Upper lobe of right lung (tissue), 1 donor: Measurements from ENCODE around the gene UEVLD. TPM values are rescaled to one million over a fixed set of nuclear protein-coding genes. Genes with fewer than 3 reads are reported as not detected.

Source experiments
- ATAC-seq: fragments of 200-7000 bp; cut with Tn5 transposase; one replicate; pipeline ENCODE4 v1.9.1; 2020; ENCODE audit warnings: mild to moderate bottlenecking, moderate library complexity
- DNase-seq: peaks from one replicate; pipeline ENCODE4 v3.0.0-alpha.2; 2020
- H3K27ac ChIP-seq: fragments of 200-600 bp; one replicate; pipeline ENCODE4 v1.8.0; 2022
- H3K27me3 ChIP-seq: fragments of 200-600 bp; one replicate; pipeline ENCODE4 v1.8.0; 2022; ENCODE audit warnings: mild to moderate bottlenecking
- H3K36me3 ChIP-seq: fragments of 200-600 bp; one replicate; pipeline ENCODE4 v1.8.0; 2022
- H3K4me1 ChIP-seq: fragments of 200-600 bp; one replicate; pipeline ENCODE4 v1.8.0; 2022
- H3K4me3 ChIP-seq: fragments of 200-600 bp; one replicate; pipeline ENCODE4 v1.8.0; 2022; ENCODE audit warnings: mild to moderate bottlenecking
- H3K9me3 ChIP-seq: fragments of 200-600 bp; one replicate; pipeline ENCODE4 v1.8.0; 2022
- CTCF ChIP-seq: fragments of 200-600 bp; IDR thresholded peaks from one replicate; pipeline ENCODE4 v1.8.0; 2022; ENCODE audit warnings: antibody characterized with exemption
- intact Hi-C: fragments of 100-400 bp; cut with DNase I; formaldehyde crosslinking; loops from one replicate; pipeline ENCODE4 v1.11.0; 2022
- total RNA-seq: library from RNA; stranded (reverse); fragmentation: NEBNext Ultra II Directional; extraction: Animal tissue kit (Norgen Biotek cat#: 25700); gene quantifications from one replicate; pipeline ENCODE4 v1.2.1, GENCODE V29; 2021
- donor health status: DM: no; HTN: yes; CAD: no; lungs with severe emphysema.

The UEVLD gene
- total RNA-seq, 1 donor from 2014 or later, result 24.0 TPM

DNA sequence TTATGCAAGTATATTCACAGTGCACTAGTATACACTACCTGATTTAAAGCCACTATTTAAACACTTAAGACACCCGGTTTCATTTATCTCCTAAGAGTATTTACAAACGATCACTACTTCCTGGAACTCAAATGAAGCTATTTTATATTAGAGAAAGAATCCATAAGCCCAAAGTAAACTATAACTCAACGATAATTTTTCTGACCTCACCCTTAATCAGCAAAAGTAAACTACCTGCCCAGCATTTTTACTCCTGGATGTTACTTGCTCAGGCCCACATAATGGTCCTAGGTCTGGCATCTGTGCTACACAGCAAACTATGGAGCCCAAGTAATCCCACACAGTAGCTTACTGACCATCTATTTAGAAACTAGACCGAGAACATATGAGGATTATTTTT lies 95.2 kb downstream of the UEVLD start:
- H3K4me1 ChIP-seq, result peaks cover 9% of the 10 kb centered on the region
- no peaks in the 10 kb centered on the region for H3K27me3 ChIP-seq
- no peak for DNase-seq
- intact Hi-C loops, result no loop called here
- H3K36me3 ChIP-seq, result peaks cover 53% of the 10 kb centered on the region
- no peak overlapping the region for H3K4me3 ChIP-seq
- H3K9me3 ChIP-seq, result no peaks in the 10 kb centered on the region
- ATAC-seq, result no peak
- no peak overlapping the region for H3K27ac ChIP-seq
- TF ChIP-seq CTCF, result no peak

DNA sequence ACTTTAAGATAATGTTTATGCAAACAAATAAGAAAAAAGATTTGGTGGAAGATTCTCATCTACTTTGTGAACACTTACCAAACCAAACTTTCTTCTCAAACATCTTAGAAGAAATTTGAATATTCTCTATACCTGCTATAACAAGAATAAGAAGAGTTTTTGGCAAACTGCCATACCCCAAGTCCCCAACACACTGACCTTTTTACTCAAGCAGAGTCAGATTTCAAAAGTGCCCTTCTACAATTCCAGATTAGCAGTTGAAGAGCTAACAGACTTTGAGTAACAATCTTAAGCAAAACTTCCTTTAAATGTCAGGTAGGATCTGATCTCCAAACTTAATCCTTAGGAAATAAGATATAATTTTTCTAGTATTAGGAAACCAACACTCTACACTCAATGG lies 95.6 kb downstream of the UEVLD start:
- intact Hi-C loops, result no loop called here
- Histone ChIP-seq H3K4me1 (peaks cover 9% of the 10 kb centered on the region), H3K36me3 (peaks cover 48% of the 10 kb centered on the region), H3K27me3 (no peaks in the 10 kb centered on the region), H3K27ac (no peak overlapping the region), H3K9me3 (no peaks in the 10 kb centered on the region), H3K4me3 (no peak overlapping the region)
- no peak for DNase-seq
- no peak for TF ChIP-seq CTCF
- no peak for ATAC-seq

GRCh38 chr11:18491924-18492323 lies 96.6 kb downstream of the UEVLD start:
- no peaks in the 10 kb centered on the region for H3K9me3 ChIP-seq
- H3K4me1 ChIP-seq, result peaks cover 9% of the 10 kb centered on the region
- no peak for ATAC-seq
- no peak overlapping the region for H3K27ac ChIP-seq
- no peak overlapping the region for H3K4me3 ChIP-seq
- DNase-seq, result no peak
- no peaks in the 10 kb centered on the region for H3K27me3 ChIP-seq
- intact Hi-C loops, result no loop called here
- TF ChIP-seq CTCF, result no peak
- peaks cover 43% of the 10 kb centered on the region for H3K36me3 ChIP-seq

DNA sequence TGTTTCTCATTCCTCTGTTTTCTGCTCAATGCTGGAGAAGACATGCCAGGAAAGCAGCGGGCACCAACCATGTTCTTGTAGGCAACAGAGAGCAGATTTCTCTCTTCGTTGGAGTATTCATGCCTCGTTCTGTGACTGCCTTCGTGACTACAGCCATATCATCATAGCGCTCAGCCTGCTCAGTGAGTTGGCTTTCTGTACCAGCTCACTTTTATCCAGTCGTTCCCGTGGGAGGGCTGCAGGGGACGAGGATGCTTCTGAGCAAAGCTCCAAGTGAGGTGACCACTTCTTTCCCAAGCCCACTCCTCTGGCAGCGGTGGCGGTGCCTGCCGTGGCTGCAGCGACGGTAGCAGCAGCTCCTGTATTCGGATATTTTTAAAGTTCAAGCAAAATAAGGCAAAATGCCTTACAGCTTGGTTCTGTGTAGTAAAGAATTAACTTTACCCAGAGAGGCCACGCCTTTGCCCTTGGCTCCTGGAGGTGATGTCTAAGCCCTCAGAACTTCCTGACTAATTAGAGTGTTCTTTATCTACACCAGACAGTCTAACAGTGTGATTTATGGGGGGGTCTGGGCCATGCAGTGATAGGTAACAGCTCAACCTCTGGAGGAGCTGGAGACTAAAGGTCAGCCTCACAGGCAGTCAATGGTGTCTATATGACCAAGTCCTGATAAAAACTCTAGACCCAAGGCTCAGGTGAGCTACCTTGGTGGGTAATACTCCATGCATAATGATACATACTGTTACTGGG lies 97.6 kb downstream of the UEVLD start:
- H3K27ac ChIP-seq, result no peak overlapping the region
- H3K36me3 ChIP-seq, result peaks cover 36% of the 10 kb centered on the region
- peak; percentile 12 for ATAC-seq
- H3K9me3 ChIP-seq, result no peaks in the 10 kb centered on the region
- no peak for TF ChIP-seq CTCF
- DNase-seq, result no peak
- H3K4me3 ChIP-seq, result no peak overlapping the region
- intact Hi-C loops, result no loop called here
- H3K27me3 ChIP-seq, result no peaks in the 10 kb centered on the region
- H3K4me1 ChIP-seq, result peaks cover 9% of the 10 kb centered on the region

DNA sequence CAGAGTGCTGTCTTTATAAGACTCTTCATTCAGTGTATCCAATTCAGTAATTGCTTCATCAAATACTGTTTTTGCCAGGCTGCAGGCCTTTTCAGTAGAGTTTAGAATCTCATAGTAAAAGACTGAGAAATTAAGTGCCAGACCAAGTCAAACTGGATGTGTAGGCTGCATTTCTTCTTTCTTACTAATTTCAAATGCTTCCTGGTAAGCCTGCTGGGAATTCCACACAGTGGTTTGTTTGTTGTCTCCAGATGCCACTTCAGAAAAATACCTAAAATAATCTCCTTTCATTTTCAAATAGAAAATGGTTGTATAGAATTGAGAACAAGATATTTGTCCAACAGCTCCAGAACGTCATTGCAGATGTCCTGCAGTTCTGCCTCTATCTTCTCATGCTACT lies 98.2 kb downstream of the UEVLD start:
- DNase-seq, result no peak
- intact Hi-C loops, result no loop called here
- Histone ChIP-seq H3K4me1 (peaks cover 9% of the 10 kb centered on the region), H3K36me3 (peaks cover 37% of the 10 kb centered on the region), H3K27me3 (no peaks in the 10 kb centered on the region), H3K4me3 (no peak overlapping the region), H3K9me3 (no peaks in the 10 kb centered on the region), H3K27ac (no peak overlapping the region)
- TF ChIP-seq CTCF, result no peak
- ATAC-seq, result peak; percentile 36
